CD4-positive, alpha-beta T cell treated with Interleukin-17A for 4 hours (primary cell): Measurements from ENCODE around the gene PA2G4.
"Not testable (repeated sequence)": the region's sequence is repeated elsewhere in the genome, so short reads cannot be mapped to it uniquely, and the experiment has no call there.

Source experiments
- DNase-seq: peaks from one replicate; pipeline ENCODE4 v3.0.0-alpha.2; 2020; ENCODE audit warnings: mixed read lengths

PA2G4 gene

DNA sequence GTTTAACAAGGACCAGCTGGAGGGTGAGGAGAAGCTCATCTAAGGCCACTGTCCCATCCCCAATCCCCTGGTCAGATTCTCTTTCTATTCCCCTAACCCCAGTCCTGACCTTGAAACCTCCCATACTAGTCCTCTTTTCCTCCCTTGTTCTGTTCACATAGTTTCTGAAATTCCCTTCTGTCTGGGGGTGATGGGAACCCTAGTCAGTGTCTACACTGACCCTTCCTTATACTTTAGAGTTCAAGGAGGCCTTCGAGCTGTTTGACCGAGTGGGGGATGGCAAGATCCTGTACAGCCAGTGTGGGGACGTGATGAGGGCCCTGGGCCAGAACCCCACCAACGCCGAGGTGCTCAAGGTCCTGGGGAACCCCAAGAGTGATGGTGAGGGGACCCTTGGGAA lies 50.5 kb downstream of the PA2G4 start:
- DNase-seq: no peak

DNA sequence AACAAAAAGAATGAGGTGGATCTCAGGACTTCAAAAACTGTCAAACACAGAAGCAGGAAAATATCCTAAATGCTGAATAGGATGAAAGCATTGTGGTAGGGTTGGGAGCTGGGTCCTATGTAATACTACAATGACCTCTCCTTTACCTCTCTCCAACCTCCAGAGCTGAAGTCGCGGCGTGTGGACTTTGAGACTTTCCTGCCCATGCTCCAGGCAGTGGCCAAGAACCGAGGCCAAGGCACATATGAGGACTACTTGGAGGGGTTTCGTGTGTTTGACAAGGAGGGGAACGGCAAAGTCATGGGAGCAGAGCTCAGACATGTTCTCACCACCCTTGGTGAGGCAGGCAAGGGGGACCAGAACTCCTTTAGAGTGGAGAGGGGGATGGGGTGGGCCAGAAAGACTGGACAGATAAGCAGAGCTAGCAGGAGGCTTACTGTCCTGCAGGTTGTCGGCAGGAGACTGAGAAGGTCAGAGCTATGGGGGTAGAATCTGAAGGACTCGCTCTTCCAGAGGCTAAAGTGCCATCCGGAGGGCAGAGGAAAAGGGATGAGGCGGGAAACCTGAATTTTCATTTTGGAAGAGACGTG lies 51.0 kb downstream of the PA2G4 start:
- no peak for DNase-seq

DNA sequence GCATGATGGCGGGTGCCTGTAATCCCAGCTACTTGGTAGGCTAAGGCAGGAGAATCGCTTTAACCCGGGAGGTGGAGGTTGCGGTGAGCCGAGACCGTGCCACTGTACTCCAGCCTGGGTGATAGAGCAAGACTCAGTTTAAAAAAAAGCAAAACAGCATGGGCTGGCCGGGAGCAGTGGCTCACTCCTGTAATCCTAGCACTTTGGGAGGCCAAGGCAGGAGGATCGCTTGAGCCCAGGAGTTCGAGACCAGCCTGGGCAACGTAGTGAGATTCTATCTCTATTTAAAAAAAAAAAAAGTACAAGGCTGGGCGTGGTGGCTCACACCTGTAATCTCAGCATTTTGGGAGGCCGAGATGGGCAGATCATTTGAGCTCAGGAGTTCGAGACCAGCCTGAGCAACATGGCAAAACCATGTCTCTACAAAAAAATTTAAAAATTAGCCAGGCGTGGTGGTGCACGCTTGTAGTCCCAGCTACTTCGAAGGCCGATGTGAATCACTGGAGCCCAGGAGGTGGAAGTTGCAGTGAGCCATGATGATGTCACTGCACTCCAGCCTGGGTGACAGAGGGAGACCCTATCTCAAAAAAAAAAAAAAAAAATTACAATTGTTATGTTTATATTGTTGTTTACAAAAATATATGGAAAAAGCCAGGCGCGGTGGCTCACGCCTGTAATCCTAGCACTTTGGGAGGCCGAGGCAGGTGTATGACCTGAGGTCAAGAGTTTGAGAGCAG lies 52.3 kb downstream of the PA2G4 start:
- DNase-seq: not testable (repeated sequence)

DNA sequence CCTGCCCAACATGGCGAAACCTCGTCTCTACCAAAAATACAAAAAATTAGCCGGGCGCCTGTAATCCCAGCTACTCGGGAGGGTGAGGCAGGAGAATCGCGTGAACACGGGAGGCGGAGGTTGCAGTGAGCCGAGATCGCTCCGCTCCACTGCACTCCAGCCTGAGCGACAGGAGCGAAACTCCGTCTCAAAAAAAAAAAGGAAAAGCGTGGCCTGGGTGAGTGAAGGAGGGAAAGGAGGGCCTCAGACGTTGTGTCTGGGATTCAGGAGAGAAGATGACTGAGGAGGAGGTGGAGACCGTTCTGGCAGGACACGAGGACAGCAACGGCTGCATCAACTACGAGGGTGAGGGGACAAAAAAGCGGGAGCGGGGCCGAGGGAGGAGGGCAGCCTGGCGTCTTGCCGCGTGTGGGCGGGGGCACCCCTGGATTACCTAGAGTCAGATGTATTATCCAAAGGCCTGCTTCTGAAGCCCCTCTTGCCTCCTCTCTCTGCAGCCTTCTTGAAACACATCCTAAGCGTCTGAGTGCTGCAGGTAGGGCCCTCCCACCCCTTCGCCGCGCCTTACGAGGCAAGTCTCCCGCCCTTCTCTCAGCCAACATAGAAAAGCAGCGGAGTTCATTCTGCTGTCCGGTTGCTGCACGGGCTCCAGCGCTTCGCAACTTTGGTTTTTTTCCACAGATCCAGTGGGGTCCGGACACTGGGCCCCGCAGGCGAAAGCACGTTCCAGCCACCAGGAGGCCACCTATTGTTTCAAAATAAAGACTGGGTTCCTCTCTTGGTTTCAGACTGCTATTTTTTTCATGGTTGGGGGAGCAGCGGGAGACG lies 53.1 kb downstream of the PA2G4 start:
- peak; percentile 72 for DNase-seq

DNA sequence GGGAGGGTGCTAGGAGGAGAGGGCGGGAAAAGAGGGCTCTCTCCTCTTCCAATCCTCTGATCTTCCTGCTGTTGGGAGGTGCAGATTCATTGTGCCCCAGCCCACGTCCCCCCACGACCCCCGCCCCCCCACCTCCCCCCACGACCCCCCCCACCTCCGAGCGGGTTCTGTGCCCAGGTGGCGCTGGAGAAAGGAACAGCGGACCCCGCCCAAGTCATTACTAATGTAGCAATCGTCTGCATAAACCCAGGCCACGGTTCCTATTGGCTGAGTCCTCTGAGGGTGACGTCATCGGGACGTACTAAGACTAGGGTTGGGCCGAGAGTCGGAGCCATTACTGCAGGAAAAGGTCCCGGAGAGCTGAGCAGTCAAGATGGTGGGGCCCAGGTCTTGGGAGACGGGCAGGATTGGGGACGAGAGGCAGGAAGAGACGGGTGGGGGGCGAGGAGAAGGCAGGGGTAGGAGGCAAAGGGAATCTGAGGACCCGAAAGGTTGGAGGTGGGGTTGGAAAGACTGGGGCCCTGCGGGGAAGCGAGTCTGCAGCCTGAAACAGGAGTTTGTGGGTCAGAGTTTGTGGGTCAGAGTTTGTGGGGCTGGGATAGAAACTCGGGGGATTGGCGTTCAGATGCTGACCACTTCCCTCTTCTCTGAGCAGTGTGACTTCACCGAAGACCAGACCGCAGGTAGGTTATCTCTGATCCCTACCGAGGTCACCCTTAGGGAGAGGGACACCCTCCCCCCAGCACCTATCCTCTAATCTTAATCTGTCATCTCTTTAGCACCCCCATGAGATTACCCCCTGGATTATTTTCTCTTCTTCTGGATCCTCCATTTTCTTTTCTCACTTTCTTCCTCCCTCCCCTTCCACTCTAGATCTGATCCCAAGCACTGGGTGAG lies 53.9 kb downstream of the PA2G4 start, which contains the start of gene MYL6:
Gene MYL6, plus strand, starts transcription at position 331 of the 897 bp plus-strand sequence. Its CDS starts 43 bp downstream, at position 374.
- DNase-seq: peak; percentile 93

DNA sequence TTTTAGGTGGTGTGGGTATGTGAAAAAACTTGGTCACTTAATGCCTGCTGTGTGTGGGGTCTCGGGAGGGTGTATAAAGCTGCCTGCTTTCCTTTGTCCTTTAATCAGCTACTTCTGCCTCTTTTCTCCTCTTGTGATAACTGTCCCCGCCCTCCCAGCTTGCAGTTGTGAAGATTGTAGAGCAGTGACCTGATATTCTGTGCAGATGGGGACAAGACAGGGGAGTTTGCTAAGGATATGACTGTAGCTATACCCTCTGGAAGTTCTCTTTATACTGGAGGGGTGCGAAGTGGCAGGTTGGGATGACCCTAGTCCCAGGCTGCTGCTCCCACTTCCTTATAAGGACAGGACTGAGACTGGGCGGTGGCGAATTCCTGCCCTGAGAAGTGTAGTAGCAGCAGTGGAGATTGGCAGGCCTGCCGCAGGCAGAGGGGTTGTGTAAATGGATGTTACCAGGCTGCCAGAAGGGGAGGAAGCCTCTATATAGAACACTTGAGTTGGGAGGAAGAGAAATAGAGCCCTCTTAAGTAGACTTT lies 54.6 kb downstream of the PA2G4 start:
- DNase-seq: peak; percentile 35

DNA sequence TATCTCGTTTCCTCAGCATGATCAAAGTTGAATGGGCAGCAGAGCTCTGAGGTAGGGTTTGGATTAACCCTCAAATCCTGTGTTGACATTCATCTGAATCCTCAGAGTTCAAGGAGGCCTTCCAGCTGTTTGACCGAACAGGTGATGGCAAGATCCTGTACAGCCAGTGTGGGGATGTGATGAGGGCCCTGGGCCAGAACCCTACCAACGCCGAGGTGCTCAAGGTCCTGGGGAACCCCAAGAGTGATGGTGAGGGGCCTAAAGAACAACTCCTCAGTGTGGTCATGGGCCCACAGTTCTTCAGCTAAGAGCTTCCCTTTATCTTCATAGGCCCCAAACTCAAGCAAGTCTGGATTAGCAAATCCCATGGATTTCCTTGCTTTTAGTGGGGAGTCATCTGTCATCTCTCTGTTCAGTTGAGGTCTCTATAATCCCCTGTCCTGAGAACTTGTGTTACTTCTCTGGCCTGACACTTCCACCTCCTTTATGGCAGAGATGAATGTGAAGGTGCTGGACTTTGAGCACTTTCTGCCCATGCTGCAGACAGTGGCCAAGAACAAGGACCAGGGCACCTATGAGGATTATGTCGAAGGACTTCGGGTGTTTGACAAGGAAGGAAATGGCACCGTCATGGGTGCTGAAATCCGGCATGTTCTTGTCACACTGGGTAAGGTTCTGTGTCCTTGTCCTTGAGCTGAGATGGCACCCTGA lies 55.3 kb downstream of the PA2G4 start:
- no peak for DNase-seq

DNA sequence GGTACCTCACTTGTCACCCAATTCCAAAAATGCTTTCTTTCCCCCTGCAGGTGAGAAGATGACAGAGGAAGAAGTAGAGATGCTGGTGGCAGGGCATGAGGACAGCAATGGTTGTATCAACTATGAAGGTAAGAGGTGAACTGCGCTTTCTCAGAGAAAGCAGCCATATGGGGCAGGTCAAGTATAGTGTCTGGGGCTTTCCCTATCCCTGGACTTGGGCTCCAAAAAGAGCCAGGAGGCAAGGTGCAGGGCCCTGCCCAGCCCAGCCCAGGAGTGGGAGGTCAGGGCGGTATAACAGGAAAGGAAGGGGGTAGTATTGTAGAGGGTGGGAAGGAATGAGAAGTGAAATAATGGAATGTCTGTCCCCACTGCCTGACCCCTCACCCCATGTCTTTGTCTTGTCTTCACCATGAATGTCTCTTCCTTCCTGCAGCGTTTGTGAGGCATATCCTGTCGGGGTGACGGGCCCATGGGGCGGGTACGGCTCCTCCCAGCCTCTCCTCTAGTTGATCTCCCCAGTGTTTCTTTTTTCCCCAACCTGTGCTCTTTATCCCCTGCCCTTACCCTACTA lies 55.9 kb downstream of the PA2G4 start:
- DNase-seq: peak; percentile 80

DNA sequence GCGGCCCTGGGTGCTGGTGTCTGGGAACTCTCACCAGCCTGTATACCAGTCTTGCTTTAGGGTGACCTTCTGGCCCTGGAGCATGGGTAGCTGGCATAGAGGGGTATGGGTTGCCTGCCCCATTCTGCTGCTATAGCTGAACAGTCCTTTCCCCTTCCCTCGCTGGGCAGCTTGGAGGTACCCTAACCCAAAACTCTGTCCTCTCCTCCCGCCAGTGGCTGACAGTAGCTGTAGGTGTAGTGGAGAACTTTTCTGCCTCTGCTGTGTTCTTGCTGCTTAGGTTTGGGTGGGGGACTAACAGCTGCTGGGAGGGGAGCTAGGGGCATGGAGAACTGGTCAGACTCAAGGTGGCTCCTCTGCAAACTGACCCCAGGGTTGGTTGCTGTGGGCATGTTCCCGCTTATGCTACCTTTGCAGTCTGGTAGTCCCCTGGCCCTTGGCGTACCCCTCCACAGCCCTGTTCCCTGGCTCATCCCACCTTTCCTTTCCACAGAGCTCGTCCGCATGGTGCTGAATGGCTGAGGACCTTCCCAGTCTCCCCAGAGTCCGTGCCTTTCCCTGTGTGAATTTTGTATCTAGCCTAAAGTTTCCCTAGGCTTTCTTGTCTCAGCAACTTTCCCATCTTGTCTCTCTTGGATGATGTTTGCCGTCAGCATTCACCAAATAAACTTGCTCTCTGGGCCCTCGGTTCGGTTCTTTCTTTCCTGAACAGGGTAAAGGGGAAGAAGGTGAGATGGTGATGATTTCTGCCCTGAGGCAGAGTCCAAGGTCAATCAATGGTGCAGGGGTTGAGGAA lies 56.7 kb downstream of the PA2G4 start:
- no peak for DNase-seq

DNA sequence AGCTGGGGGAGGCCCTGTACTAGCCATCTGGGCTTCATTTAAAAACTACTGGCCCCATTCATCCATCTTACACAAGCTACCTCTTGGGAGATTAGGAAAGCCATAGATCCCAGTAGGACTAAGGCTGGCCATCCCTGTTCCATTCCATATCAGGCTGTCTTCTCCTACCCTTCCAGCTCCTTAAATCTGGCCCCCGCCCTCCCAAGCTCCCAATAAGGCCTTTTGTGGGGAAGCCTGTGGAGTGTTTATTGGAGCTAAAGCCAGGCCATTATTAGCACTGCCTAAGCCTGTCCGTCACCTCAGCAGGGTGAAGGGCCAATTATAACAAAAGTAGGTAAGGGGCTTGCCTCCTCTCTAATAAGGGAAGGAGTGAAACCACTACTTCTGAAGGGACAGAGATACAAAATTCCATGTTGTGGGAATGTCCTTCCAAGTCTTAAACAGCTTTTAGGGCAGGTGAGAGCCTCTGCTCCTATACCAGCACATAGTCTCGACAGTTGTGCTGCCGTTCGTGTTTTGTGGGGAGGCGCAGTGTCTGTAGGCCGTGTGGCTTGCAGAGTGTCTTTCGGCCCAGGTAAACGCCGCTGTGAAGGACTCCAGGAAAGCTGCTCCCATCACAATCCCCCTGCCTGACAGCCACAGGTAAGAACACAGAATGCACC lies 57.5 kb downstream of the PA2G4 start:
- DNase-seq: no peak

DNA sequence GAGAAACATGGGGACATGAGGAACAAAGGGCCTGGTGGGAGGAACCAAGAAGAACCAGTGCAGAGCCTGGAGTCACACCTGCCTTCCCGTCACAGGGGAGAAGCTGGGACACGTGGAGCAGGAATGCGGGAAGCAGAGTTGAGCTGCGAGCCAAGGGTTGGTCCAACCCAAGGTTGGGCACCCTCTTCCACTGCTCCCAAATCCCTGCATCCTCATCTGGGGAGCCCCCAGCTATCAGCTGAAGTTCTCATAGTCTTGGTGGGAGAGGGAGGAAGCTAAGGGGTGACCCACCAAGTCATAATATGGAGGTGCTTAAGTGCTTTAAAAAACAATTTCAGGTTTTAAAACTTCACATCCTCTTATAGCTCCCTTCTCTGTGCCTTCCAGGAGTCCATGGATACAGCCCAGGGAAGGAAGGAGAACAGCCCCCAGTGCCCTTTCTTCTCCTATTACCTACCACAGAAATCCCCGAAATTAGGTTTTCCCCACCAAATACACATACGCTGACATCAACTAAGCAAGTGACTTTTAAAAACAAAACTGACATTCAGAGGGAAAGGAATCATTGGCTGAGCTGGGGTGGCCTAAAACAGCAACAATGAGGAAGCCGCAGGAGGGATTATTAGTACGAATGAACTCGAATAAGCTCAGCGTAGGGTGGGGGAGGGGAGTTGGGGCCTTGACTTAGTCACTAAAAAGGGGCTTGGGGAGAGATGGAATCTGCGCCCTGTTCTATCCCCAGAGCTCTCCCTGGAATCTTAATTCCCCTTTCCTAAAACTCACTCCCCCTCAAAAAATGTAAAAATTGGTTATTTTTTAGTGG lies 58.3 kb downstream of the PA2G4 start:
- DNase-seq: no peak
